HG02943 (cell line): ENCODE data around the gene FER1L5.

ENCODE experiments used
- ATAC-seq: cut with Tn5 transposase; IDR thresholded peaks from one replicate; pipeline ENCODE4 v1.9.1; 2021; ENCODE audit warnings: mild to moderate bottlenecking, low read depth, moderate library complexity; ENCODE audit not compliant: unreplicated experiment

FER1L5 gene

GRCh38 chr2:96642564-96643360, at the start of gene FER1L5:
Gene FER1L5, plus strand, starts transcription at chr2:96642764. Its CDS starts 73 bp downstream, at chr2:96642837.
- no peak for ATAC-seq

- no peak for ATAC-seq
Measured at GRCh38 chr2:96594282-96594681, 48.3 kb upstream of the FER1L5 start.

GRCh38 chr2:96594691-96595152, 47.8 kb upstream of the FER1L5 start:
- ATAC-seq = no peak

GRCh38 chr2:96596596-96596995, 46.0 kb upstream of the FER1L5 start:
- ATAC-seq = no peak

GRCh38 chr2:96599941-96600340, 42.6 kb upstream of the FER1L5 start:
- ATAC-seq = no peak

GRCh38 chr2:96601382-96602292, 40.9 kb upstream of the FER1L5 start:
- no peak for ATAC-seq

GRCh38 chr2:96602330-96602823, 40.2 kb upstream of the FER1L5 start:
- no peak for ATAC-seq

- ATAC-seq = no peak
Measured at GRCh38 chr2:96604104-96604503, 38.5 kb upstream of the FER1L5 start.

- no peak for ATAC-seq
Measured at GRCh38 chr2:96608469-96609455, 33.8 kb upstream of the FER1L5 start.

GRCh38 chr2:96616128-96616527, 26.4 kb upstream of the FER1L5 start:
- ATAC-seq = no peak

GRCh38 chr2:96616535-96616934, 26.0 kb upstream of the FER1L5 start:
- no peak for ATAC-seq

- no peak for ATAC-seq
Measured at GRCh38 chr2:96617012-96617411, 25.6 kb upstream of the FER1L5 start.

- no peak for ATAC-seq
Measured at GRCh38 chr2:96618596-96619283, 23.8 kb upstream of the FER1L5 start.

- no peak for ATAC-seq
Measured at GRCh38 chr2:96622544-96622943, 20.0 kb upstream of the FER1L5 start.

GRCh38 chr2:96623116-96623515, 19.4 kb upstream of the FER1L5 start:
- no peak for ATAC-seq

- ATAC-seq = no peak
Measured at GRCh38 chr2:96625571-96626552, 16.7 kb upstream of the FER1L5 start.

GRCh38 chr2:96626553-96626942, 16.0 kb upstream of the FER1L5 start:
- ATAC-seq = no peak

GRCh38 chr2:96631804-96632435, 10.6 kb upstream of the FER1L5 start:
- ATAC-seq = no peak
